ENCODE data around the gene TTBK1. TPM values are rescaled to one million over a fixed set of nuclear protein-coding genes. Genes with fewer than 3 reads are reported as not detected.

TTBK1 gene
- total RNA-seq, 8 experiments from 2014 or later, result 0.41 to 13.6 (median 8.4) TPM

- ATAC-seq (replicated peaks in 6 of 8), result no peak
- H3K27ac ChIP-seq, result no peak overlapping the region
- in situ Hi-C loops (cut with MboI; ENCODE audit: low pct_unique_long_range_greater_than_20kb in 2 of 9, low sequenced_read_pairs in 9 of 9, unreplicated experiment in 9 of 9), result loop anchor here in 3 of 9 experiments (10.0 to 25.0 kb wide), 3 partner anchors 74 to 252 kb away; partner anchors contain the start of genes ABCC10 (in 1 of the 3), LRRC73 (in 1 of the 3), POLR1C (in 1 of the 3) and YIPF3 (in 1 of the 3)
- H3K4me3 ChIP-seq, result no peak overlapping the region
- 61 to 100% (median 73%) methylated on average over 1 to 3 of the region's 4 CpGs; no CpG with 5 or more reads in 3 of the 10 experiments for WGBS, 10 experiments
- H3K4me1 ChIP-seq (replicated peaks in 1 of 2), result no peaks in the 10 kb centered on the region
Observed at GRCh38 chr6:43260791-43261190, 17.5 kb downstream of the TTBK1 start.

DNA sequence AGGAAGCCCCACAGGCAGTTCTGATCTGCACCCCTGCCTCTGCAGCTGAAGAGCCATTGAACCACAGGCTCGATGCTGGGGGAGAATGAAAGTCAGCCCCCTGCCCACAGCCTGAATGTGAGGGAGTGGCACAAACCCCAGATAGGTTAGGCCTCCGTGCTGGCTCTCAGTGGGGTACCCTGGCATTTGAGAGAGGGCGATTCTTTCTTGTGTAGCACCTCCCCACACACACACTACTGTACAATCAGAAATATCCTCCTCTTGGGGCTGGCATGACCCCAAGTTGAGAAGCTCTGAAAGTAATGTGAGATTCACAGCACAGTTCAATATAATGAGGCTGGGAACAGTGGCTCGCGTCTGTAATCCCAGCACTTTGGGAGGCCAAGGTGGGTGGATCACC is 17.9 kb downstream of the TTBK1 start:
- no peaks in the 10 kb centered on the region for H3K4me1 ChIP-seq (replicated peaks in 1 of 2)
- ATAC-seq (replicated peaks in 6 of 8), result no peak
- H3K27ac ChIP-seq, result no peak overlapping the region
- in situ Hi-C loops (cut with MboI; ENCODE audit: low pct_unique_long_range_greater_than_20kb in 2 of 9, low sequenced_read_pairs in 9 of 9, unreplicated experiment in 9 of 9), result loop anchor here in 3 of 9 experiments (10.0 to 25.0 kb wide), 3 partner anchors 74 to 251 kb away; partner anchors contain the start of genes ABCC10 (in 1 of the 3), LRRC73 (in 1 of the 3), POLR1C (in 1 of the 3) and YIPF3 (in 1 of the 3)
- no peak overlapping the region for H3K4me3 ChIP-seq
- WGBS, 10 experiments, result 0 to 100% (median 88%) methylated on average over 1 to 3 of the region's 5 CpGs; no CpG with 5 or more reads in 6 of the 10 experiments

DNA sequence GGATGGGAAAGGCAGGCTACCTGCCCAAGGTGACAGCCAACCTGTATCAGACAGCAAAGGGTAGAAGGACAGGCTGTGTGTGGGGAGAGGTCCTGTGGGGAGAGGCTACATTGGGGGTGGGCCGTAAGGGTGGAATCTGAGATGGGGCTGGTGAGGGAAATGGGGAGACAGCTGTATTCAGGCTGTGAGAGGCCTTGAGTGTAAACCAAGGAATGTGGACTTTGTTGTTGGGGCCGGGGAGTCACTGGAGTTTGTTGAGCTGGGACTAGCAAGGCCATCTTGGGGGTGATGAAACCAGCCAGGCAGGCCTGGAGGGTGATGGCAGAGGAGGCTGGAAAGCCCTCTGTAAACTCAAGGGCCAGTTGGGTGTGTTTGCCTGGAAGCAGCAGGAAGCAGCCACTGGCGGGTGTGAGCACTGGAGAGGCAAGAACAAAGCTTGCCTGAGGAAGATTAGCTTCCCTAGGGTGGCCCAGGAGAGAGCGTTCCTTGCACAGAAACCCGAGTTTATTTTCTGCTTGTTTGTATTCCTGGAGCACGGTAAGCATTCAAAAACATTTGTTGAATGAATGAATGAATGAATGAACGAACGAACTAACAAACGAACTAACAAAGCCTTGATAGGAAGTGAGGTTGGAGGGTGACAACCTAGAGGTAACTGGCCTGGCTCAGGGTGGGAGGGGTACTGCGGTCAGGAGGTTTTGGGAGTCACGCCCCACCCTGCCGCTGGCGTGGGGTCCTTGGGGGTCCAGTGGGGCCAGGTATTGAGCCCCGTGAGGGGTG is 18.9 kb downstream of the TTBK1 start:
- in situ Hi-C loops (cut with MboI; ENCODE audit: low pct_unique_long_range_greater_than_20kb in 2 of 9, low sequenced_read_pairs in 9 of 9, unreplicated experiment in 9 of 9), result loop anchor here in 3 of 9 experiments (10.0 to 25.0 kb wide), 3 partner anchors 73 to 250 kb away; partner anchors contain the start of genes ABCC10 (in 1 of the 3), LRRC73 (in 1 of the 3), POLR1C (in 1 of the 3) and YIPF3 (in 1 of the 3)
- Histone ChIP-seq H3K4me1 (replicated peaks in 1 of 2) (peaks cover 0 to 3% of the 10 kb centered on the region in 2 donors), H3K27ac (no peak overlapping the region), H3K4me3 (no peak overlapping the region)
- peak in 3 of 8 experiments; percentile 5 to 55 (median 15) for ATAC-seq (replicated peaks in 6 of 8)
- WGBS, 10 experiments, result 20 to 100% (median 70%) methylated on average over 1 to 8 of the region's 14 CpGs; no CpG with 5 or more reads in 3 of the 10 experiments

DNA sequence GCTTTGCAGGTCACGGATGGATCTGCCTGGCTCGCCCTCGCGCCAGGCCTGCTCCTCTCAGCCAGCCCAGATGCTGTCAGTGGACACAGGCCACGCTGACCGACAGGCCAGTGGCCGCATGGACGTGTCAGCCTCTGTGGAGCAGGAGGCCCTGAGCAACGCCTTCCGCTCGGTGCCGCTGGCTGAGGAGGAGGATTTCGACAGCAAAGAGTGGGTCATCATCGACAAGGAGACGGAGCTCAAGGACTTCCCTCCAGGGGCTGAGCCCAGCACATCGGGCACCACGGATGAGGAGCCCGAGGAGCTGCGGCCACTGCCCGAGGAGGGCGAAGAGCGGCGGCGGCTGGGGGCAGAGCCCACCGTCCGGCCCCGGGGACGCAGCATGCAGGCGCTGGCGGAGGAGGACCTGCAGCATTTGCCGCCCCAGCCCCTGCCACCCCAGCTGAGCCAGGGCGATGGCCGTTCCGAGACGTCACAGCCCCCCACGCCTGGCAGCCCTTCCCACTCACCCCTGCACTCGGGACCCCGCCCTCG is 19.6 kb downstream of the TTBK1 start:
- Histone ChIP-seq H3K27ac (no peak overlapping the region), H3K4me3 (no peak overlapping the region), H3K4me1 (replicated peaks in 1 of 2) (peaks cover 0 to 10% of the 10 kb centered on the region in 2 donors)
- in situ Hi-C loops (cut with MboI; ENCODE audit: low pct_unique_long_range_greater_than_20kb in 2 of 9, low sequenced_read_pairs in 9 of 9, unreplicated experiment in 9 of 9), result loop anchor here in 3 of 9 experiments (10.0 to 25.0 kb wide), 3 partner anchors 72 to 249 kb away; partner anchors contain the start of genes ABCC10 (in 1 of the 3), LRRC73 (in 1 of the 3), POLR1C (in 1 of the 3) and YIPF3 (in 1 of the 3)
- ATAC-seq (replicated peaks in 6 of 8), result peak in 3 of 8 experiments; percentile 1 to 21 (median 13)
- WGBS, 10 experiments, result 78 to 85% (median 83%) methylated on average over 1 to 13 of the region's 39 CpGs; no CpG with 5 or more reads in 5 of the 10 experiments

- in situ Hi-C loops (cut with MboI; ENCODE audit: low pct_unique_long_range_greater_than_20kb in 2 of 9, low sequenced_read_pairs in 9 of 9, unreplicated experiment in 9 of 9), result loop anchor here in 3 of 9 experiments (10.0 to 25.0 kb wide), 3 partner anchors 71 to 249 kb away; partner anchors contain the start of genes ABCC10 (in 1 of the 3), LRRC73 (in 1 of the 3), POLR1C (in 1 of the 3) and YIPF3 (in 1 of the 3)
- WGBS, 10 experiments, result 11 to 57% (median 29%) methylated on average over 2 to 7 of the region's 12 CpGs; no CpG with 5 or more reads in 7 of the 10 experiments
- no peak overlapping the region for H3K27ac ChIP-seq
Observed at GRCh38 chr6:43263314-43264178, 20.3 kb downstream of the TTBK1 start.

DNA sequence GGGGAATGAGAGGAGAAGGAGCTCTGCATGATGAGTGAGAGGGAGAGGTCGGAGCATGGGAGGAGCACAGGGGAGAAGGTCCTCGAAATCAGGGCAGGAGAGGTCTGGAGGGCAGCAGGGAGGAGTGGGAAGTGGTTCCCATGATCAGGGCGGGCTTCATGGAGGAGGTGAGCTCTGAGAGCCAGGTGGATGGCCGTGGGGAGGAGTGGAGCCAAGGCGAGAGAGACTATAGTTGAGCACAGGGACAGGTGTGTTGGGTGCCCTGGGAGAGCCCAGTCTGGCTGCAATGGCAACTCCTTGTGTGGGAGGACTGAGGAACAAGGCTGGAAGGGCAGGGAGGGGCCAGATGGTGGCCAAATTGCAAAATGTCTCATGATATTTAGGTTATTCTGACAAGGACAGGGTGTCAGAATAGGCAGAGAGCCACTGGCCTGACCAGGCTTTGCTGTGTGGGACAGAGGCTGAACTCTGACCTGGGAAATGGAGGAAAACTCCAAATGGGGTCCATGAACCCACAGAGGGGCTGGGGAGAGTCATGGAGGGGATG is 21.4 kb downstream of the TTBK1 start:
- in situ Hi-C loops (cut with MboI; ENCODE audit: low pct_unique_long_range_greater_than_20kb in 2 of 9, low sequenced_read_pairs in 9 of 9, unreplicated experiment in 9 of 9), result loop anchor here in 3 of 9 experiments (10.0 to 25.0 kb wide), 3 partner anchors 70 to 248 kb away; partner anchors contain the start of genes ABCC10 (in 1 of the 3), LRRC73 (in 1 of the 3), POLR1C (in 1 of the 3) and YIPF3 (in 1 of the 3)
- Histone ChIP-seq H3K4me1 (replicated peaks in 1 of 2) (peaks cover 3 to 18% of the 10 kb centered on the region in 2 donors), H3K27ac (no peak overlapping the region), H3K4me3 (no peak overlapping the region)
- WGBS, 10 experiments, result 29 to 87% (median 73%) methylated on average over 1 to 5 of the region's 5 CpGs; no CpG with 5 or more reads in 3 of the 10 experiments
- ATAC-seq (replicated peaks in 6 of 8), result no peak

More at GRCh38 chr6:43263314-43264178, 20.3 kb downstream of the TTBK1 start:
- Histone ChIP-seq H3K4me1 (replicated peaks in 1 of 2) (peaks cover 3 to 17% of the 10 kb centered on the region in 2 donors), H3K4me3 (no peak overlapping the region)
- ATAC-seq (replicated peaks in 6 of 8), result peak; percentile 62 to 98 (median 78)

- 40 to 100% (median 95%) methylated on average over 1 to 5 of the region's 6 CpGs; no CpG with 5 or more reads in 6 of the 10 experiments for WGBS, 10 experiments
- peaks cover 3 to 25% of the 10 kb centered on the region in 2 donors for H3K4me1 ChIP-seq (replicated peaks in 1 of 2)
- ATAC-seq (replicated peaks in 6 of 8), result no peak
- H3K27ac ChIP-seq, result no peak overlapping the region
- no peak overlapping the region for H3K4me3 ChIP-seq
- in situ Hi-C loops (cut with MboI; ENCODE audit: low pct_unique_long_range_greater_than_20kb in 2 of 9, low sequenced_read_pairs in 9 of 9, unreplicated experiment in 9 of 9), result loop anchor here in 3 of 9 experiments (10.0 to 25.0 kb wide), 3 partner anchors 69 to 247 kb away; partner anchors contain the start of genes ABCC10 (in 1 of the 3), LRRC73 (in 1 of the 3), POLR1C (in 1 of the 3) and YIPF3 (in 1 of the 3)
Observed at GRCh38 chr6:43265564-43265963, 22.3 kb downstream of the TTBK1 start.

DNA sequence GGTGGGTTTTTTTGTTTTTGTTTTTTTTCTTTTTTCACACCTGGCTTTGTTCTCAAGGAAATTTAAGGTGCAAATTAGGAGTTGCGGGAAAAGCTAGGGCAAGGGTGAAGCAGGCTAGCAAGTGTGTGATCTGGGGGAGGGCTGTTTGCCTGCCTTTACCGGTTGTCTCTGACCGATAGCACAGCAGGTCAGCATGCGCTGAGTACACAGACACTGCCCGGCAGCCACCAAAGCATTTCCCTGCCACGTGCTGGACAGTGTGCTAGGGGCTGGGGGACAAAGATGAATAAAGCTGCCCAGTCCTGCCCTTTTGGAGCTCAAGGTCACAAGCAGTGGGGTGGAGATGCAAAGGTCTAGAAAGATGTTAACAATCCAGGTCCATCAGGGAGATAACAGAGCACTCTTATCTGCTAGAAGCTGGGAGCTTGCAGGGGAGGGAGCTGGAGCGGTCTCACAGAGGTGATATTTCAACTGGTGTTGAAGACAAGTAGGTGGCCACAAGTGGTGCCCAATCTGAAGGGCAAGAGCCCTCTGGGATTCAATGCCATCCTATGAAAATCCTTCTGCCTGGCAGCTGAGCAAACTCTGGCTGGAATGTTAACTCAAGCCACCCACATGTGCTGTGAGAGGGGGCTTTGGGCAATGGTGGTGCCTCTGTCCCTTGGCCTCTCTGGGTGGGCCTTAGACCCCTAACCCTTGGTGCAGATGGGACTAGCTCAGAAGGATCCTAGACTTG is 24.5 kb downstream of the TTBK1 start:
- no peak overlapping the region for H3K27ac ChIP-seq
- WGBS, 10 experiments, result 14 to 100% (median 42%) methylated on average over 1 to 4 of the region's 7 CpGs; no CpG with 5 or more reads in 3 of the 10 experiments
- peak in 5 of 8 experiments; percentile 13 to 58 (median 42) for ATAC-seq (replicated peaks in 6 of 8)
- H3K4me1 ChIP-seq (replicated peaks in 1 of 2), result peaks cover 3 to 27% of the 10 kb centered on the region in 2 donors
- in situ Hi-C loops (cut with MboI; ENCODE audit: low pct_unique_long_range_greater_than_20kb in 2 of 9, low sequenced_read_pairs in 9 of 9, unreplicated experiment in 9 of 9), result loop anchor here in 3 of 9 experiments (10.0 to 25.0 kb wide), 3 partner anchors 67 to 245 kb away; partner anchors contain the start of genes ABCC10 (in 1 of the 3), LRRC73 (in 1 of the 3), POLR1C (in 1 of the 3) and YIPF3 (in 1 of the 3)
- H3K4me3 ChIP-seq, result no peak overlapping the region

- peak in 5 of 8 experiments; percentile 23 to 44 (median 39) for ATAC-seq (replicated peaks in 6 of 8)
- H3K27ac ChIP-seq, result no peak overlapping the region
- in situ Hi-C loops (cut with MboI; ENCODE audit: low pct_unique_long_range_greater_than_20kb in 2 of 9, low sequenced_read_pairs in 9 of 9, unreplicated experiment in 9 of 9), result loop anchor here in 3 of 9 experiments (10.0 to 25.0 kb wide), 3 partner anchors 66 to 244 kb away; partner anchors contain the start of genes ABCC10 (in 1 of the 3), LRRC73 (in 1 of the 3), POLR1C (in 1 of the 3) and YIPF3 (in 1 of the 3)
- 42 to 100% (median 79%) methylated on average over 1 to 3 of the region's 3 CpGs; no CpG with 5 or more reads in 4 of the 10 experiments for WGBS, 10 experiments
- peaks cover 3 to 27% of the 10 kb centered on the region in 2 donors for H3K4me1 ChIP-seq (replicated peaks in 1 of 2)
- no peak overlapping the region for H3K4me3 ChIP-seq
Observed at GRCh38 chr6:43268355-43268700, 25.0 kb downstream of the TTBK1 start.

DNA sequence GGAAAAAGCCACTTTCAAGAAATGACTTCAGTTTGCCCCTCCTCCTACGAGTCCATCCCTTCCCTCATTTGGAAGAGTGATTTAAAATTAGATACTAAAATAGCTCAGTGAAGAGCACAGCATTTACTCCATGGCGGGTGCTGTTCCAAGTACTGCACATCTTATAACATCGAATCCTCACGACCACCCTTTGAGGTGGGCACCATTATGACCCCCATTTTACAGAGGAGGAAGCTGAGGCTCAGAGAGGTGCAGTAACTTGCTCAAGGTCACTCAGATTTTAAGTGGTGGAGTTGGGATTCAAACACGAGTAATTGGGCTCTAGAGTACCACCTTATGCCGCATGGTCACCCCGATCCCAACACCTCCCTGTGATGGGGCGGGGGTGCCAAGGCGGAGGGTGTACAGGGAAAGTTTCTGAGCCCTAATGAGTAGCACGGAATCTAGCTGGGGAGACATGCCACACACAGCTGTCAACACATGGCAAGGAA is 25.5 kb downstream of the TTBK1 start:
- H3K4me3 ChIP-seq, result no peak overlapping the region
- H3K27ac ChIP-seq, result no peak overlapping the region
- no peak for ATAC-seq (replicated peaks in 6 of 8)
- 0 to 100% (median 89%) methylated on average over 1 to 6 of the region's 10 CpGs; no CpG with 5 or more reads in 3 of the 10 experiments for WGBS, 10 experiments
- in situ Hi-C loops (cut with MboI; ENCODE audit: low pct_unique_long_range_greater_than_20kb in 2 of 9, low sequenced_read_pairs in 9 of 9, unreplicated experiment in 9 of 9), result loop anchor here in 3 of 9 experiments (10.0 to 25.0 kb wide), 3 partner anchors 66 to 243 kb away; partner anchors contain the start of genes ABCC10 (in 1 of the 3), LRRC73 (in 1 of the 3), POLR1C (in 1 of the 3) and YIPF3 (in 1 of the 3)
- peaks cover 3 to 27% of the 10 kb centered on the region in 2 donors for H3K4me1 ChIP-seq (replicated peaks in 1 of 2)

All from motor neuron (in vitro differentiated cells).